ENCODE results near the gene SHROOM3.

Gene SHROOM3

DNA sequence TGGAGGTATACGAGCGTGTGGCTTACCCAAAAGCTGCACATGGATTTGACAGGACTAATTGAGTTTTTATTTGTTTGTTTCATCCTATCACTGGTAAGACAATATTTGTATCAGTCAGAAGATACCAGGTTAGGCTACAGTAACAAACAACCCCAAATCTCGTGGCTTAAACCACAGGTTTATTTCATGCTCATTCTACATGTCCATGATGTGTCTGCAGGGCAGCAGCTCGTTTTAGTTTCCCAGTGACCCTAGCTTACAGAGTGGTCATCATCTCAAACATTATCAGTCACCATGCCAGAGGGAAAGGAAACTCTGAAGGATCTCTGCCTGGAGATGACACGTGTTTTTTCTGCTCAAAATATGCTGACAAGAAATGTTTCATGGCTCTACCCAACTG is 108.3 kb downstream of the SHROOM3 start:
- DNase-seq (ENCODE audit: low spot score), result no peak

DNA sequence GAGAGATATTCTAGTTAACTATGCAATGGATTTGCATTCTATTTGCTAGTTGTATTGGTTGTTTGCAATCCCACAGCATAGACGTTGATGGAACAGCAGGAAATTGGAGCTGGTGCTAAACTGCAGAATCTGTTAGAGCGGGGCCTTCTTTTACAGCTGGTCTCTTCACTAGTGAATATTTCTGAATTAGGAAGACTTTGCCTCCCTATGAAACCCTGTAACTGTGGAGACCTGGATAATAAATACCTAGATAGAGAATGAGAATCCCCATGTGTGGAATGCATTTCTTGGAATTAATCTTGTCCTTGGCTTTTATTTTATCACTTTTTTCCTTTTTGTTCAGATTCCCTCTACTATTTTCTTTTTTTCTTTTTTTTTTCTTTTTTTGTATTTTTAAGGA is 109.7 kb downstream of the SHROOM3 start:
- DNase-seq (ENCODE audit: low spot score), result no peak

DNA sequence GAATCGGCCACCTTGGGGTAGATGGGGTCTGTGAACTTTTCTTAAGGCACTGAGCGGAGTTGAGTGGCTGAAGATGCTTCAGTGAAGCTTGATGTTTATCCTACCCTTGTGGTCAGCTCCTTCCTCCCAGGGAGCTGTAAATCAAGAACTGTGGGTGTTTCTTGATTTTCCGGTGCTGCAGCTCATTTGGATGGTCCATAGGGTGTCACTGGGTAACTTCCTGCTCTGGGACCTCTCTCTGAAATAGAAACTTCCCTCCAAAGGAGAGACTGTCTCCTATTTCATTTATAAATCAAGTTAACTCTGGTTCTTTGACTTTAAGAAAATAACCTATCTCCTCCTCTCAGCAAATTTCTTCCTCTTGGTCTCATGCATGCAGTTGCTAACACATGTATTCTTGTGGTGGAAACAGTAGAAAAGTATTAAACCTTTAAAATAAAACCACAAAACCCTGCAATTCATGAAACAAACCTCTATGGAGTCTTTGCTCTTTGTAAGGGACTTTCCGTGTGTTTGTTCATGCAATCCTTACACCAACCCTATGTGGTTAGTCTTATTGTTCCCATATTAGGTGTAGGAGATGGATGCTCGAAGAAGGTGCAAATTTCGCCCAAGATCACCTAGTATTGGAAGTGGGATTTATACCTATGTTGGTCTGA is 110.3 kb downstream of the SHROOM3 start:
- no peak for DNase-seq (ENCODE audit: low spot score)

DNA sequence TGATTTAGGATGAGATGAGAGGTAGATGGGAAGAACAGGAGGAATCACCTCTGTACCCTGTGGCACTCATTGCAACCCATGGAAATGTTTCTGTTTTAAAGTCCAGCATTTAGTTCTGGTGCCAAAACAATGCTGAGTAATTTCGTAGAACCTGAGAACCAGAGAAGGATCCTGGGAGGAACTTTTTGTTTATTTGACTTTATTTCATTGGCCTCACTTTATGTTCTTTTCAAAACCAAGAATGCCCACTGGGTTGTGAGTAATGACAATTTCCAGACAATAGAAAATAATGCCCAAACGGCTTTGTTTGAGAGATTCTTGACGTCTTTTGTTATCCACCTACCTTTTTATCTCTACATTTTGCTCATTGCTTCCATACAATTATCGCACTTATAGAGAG is 111.3 kb downstream of the SHROOM3 start:
- DNase-seq (ENCODE audit: low spot score), result no peak

DNA sequence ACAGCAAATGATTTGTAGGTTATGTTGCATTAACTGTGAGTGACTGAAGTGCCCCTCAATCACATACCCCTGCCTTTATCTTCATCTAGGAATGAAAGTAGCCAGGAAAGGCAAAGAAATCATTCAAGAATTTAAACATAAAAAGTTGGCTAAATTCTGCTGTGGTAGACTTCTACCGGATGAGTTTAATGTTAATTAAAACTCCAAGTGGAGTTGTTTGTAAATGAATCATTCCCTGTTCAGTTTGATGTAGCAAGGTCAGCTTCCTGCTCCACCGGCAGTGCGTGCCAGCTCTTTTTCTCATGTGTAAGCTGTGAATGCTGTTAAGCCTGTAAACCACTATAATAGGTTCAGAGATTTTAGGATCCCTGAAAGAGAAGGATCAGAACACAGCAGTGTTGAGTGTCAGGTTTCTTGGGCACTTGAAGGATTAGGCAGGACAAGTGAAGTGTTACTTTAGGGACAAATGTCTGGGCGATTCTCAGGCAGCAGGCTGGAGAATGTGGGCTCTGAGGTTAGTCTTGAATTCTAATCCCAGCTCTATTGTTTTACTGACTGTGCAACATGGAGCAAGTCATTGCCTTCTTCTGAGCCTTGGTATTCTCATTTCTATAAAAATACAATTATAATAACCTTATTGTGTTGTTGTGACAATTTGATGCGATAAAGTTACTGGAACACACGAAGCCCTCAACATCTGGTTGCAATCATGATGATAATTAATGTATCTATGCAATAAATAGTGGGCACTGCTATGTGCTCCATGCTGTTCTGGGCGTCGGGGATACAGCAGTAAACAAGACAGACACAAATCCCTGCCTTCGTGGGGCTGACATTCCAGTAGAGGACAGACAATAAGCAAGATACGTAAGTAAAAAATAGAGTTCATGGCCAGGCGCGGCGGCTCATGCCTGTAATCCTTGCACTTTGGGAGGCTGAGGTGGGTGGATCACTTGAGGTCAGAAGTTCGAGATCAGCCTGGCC is 112.0 kb downstream of the SHROOM3 start:
- DNase-seq (ENCODE audit: low spot score), result no peak

DNA sequence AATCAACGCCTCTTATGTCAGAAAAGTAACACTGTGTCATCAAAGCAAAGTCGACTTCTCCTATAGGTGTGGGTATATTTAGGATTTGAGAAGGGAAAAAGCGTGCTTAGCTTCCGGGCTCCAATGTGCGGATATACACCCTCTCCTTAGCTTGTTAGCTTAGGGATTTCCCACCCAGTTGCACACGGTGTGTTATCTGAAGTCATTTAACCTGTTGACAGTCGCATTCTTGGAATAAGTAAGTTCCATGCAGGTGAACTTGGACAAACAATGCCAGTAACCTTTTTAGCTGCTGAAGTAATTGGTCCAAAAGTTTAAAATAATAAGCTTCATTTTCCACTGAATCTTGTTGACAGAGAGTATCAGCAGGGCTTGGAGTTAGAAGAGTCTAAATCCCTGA is 113.7 kb downstream of the SHROOM3 start:
- no peak for DNase-seq (ENCODE audit: low spot score)

DNA sequence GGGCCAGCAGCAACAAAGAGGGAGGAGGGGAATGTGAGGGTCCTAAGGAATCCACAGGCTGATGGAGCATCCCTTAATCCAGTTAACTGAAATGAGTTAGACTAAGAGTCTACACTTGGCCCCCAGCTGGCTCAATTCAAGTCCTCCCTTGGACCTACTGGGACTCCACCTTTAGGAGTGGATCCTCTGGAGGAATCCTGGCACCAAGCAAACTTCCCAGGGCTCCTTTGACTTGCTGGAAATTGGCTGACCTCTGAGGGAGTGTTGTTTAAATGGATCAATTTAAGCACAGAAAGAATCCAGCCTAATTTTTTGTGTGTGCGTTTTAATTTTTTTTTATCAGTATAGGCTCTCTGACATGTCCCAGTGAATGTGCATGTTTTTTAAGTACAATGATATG is 114.7 kb downstream of the SHROOM3 start:
- DNase-seq (ENCODE audit: low spot score), result no peak

DNA sequence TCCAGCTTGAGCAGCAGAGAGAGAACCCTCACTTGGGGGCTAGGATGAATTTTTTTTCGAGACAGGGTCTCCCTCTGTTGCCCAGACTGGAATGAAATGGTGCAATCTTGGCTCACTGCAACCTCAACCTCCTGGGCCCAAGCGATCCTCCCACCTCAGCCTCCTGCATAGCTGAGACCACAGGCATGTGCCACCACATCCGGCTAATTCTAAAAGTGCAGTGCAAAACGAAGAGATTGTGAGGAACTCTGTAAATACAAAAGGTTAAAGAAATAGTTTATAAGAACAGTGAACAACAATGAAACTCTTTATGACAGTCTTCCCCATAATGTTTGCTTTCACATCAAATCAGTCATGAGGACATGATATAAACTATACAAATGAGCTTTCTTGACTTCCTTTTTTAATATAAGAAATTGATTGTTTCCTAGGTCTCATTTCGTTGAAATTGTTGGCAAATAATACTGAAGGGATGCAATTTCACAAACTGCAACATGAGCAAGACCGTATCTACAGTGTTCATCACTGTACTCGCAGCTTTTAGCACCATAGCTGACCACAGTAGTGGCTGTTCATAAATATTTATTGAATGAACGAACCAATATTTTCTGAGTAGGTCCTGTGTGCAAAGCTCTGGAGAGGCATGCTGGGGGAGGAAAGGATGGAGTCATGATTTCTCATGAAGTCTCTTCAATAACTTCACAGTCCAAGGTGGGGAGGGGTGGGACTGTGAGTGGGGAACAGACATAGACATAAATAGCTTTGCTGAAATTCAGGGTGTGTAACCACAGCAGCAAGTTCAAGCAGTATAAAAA is 116.1 kb downstream of the SHROOM3 start:
- no peak for DNase-seq (ENCODE audit: low spot score)

DNA sequence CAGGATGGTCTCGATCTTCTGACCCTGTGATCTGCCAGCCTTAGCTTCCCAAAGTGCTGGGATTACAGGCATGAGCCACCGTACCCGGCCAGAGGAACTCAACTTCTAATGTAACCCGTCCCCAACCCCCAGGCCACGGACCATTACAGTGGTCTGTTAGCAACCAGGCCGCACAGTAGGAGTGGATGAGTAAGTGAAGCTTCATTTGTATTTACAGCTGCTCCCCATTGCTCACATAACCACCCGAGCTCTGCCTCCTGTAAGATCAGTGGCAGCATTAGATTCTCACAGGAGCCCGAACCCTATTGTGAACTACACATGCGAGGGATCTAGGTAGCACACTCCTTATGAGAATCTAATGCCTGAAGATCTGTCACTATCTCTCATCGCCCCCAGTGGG is 119.6 kb downstream of the SHROOM3 start:
- no peak for DNase-seq (ENCODE audit: low spot score)

DNA sequence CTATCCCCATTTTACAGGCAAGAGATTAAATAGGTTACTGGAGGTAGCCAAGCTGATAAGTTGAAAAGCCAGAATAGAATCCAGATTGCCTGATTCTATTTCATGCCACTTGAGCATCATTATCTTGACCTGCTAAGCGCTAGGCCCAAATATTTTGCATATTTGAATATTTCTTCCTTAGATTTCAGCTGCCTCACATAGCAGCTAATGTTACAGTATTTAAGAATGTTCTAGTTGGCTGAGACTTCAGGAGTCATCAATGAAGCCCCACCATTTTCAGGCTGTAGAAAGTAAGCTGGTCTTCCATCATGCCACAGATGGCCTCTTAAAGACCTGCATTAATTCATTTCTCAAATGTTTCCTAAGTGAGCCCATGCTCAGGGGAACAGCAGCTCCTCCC is 121.4 kb downstream of the SHROOM3 start:
- DNase-seq (ENCODE audit: low spot score), result no peak

DNA sequence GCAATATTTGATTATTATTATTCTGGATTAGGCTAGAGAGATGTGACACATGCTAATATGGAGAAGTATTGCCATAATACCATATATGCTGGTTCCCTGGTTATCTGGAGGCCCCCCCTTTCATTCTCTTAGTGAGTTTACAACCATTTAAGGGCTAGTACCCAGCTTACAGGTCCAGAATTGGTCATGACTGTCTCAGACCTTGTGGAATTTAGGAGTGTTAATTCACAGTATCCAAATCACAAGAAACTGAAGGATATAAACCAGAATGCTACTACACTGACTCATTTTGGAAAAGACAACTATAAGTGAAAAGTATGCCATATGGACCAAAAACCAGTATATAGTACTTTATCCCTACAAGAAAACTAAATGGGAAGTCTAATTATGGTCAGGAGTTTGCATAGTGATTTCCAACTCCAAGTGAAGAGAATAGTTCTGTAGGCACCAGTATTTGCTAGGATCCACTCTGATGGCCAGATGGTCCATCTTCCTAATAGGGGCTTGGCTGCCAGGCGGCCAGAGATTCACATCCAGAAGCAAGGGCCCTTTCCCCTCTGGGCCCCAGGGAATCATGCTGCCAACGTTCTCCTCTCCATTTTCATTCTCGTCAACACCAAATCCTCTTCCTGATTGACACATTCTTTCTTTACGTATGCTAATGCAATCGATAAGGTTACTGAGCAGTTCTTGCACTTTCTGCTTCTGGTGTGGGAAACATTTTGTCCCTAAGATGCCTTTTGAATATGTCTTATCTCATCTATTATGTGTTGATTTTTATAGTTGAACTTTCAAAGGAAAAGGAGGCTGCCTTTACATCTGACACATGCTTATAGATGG is 123.6 kb downstream of the SHROOM3 start:
- DNase-seq (ENCODE audit: low spot score), result no peak

DNA sequence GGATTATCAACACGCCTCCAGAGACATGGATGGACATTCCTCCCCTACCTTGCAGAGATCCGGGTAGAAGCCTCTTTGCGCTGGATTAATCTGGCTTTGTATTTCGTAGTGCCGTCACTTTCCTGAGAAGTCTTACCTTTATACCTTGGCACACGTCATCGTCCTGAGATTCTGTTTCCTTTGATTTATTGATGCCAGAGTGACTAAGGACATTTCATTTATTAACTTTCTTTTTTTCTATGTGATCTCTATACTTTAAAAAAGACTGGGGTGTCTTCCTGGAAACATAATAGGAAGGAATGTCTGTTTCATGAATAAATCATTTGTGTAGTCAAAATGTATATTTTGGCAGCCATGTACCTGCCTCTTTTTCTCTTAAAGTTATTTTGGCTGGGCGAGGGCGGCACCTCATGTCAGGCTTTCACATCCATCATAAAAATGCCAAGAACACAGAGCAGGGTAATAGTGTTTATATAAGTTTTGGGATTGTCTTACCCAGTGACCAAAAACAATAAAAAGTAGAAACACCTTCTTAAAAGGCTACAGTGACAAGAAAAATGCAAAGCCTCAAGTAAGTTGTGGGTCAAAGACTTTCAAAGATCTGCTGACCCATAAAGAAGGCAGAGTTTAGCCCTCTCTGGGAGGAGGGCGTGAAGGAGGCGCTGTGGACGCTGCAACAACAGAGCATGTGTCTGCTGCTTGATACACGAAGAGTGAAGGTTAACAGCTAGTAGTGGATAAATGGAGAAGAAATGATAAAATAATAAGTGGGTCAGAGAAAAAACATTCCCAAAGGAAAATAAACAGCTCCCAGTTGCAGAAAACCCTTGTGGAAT is 124.4 kb downstream of the SHROOM3 start:
- no peak for DNase-seq (ENCODE audit: low spot score)

DNA sequence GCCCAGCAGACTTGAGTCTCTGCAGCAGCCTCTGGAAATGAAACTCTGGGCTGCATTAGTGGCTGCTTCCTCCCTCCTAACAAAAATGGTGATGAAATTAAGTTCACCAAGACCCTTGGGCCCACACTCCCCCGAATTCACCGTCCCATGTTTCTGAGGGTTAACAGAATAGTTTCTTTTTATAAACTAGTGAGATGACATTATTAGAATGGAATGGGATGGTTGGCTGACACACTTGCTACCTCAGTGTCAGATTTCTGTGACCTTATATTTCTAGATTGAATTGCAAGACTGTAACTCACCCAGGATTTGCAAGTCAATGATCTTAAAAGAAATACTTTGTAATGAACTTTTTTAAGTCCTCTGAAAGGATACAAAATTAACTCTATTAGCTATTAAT is 127.1 kb downstream of the SHROOM3 start:
- DNase-seq (ENCODE audit: low spot score), result no peak

DNA sequence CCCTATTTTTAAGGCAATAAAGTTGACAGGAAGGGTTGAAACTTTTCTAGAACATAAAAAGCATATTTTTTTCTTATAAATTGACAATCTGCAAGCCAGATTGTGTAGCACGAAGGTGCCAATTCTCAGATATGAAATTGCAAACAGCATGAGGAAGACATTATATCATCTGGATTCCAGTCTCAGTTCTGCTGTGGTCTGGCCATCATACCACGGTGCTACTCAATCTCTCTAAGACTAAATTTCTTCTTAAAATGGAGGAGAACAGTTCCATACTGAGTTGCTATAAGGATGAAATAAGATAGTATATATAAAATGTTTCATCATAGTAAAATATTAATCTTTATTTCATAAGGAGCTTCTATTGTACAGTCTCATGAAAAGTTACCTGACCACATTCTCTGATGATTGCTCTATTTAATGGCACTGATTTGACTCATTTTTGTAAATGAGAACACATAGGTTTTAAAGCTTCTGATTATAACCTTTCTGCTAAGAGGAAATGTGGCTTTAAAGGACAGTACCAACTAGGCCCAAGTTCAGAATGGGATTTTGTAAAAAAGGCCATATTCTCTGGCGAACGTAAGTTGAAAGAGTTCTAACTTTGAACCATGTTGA is 127.9 kb downstream of the SHROOM3 start:
- no peak for DNase-seq (ENCODE audit: low spot score)

DNA sequence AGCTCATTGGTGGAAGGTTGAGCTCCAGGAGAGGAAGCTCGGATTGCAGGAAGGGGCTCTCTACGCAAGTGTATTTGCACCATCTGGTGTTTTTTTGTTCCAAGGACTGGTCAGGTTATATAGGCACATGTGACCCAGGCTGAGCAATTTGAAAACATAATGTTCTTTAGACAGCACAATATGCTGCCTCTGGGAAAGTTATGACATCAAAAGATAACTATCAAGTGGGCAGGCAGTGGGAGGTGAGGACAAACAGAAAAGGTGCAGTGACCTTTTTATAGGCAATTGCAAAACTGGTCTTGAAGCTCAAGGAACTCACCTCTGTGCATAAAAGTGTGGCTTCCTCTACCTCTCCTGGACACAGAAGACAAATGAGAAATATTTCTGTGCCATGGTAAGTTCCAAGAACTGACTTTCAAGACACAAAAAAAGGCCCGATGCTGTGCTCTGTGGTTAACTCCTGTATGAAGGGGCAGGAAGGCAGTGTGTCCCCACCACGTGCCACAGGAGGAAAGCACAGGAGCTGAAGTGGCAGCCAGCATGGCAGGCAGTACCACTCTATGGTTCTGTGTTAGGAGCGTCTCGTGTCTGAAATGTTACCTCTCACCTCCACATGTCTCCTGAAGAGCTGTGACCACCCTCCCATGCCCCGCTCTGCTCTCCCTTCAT is 128.6 kb downstream of the SHROOM3 start:
- peak; percentile 25 for DNase-seq (ENCODE audit: low spot score)

DNA sequence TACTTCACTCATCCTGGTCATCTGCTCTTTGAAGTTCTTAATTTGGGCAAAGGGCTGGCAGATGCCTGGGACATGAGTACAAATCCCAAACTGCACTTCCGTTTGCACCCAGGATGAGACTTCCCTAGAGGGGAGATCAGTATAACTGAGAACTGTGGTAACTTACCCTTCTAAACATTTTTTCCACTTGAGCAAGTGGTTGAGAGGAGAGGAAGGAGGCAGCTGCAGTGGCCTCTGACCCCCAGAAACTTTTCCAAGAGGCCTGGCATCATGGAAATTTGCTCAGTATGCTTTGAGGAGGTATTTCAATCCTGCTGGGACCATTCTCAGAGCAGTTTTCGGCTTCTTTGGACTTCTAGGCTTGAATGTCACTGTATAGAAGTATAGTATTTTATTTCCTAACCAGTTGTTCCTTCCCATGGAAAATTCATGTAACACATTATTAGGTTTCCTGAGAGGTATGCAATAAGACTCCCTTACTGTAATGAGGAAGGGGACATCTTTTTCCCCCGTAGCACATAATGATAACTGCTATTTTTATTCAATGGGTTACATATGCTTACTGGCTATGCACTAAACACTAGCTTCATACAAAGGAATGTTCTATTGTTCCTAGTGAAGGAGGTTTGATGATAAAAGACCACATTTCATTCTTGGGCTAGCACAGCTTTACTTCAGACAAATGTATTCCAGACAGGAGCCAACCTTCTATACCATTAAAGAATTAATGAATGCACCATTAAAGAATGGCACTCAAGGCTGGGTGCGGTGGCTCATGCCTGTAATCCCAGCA is 129.3 kb downstream of the SHROOM3 start:
- no peak for DNase-seq (ENCODE audit: low spot score)

DNA sequence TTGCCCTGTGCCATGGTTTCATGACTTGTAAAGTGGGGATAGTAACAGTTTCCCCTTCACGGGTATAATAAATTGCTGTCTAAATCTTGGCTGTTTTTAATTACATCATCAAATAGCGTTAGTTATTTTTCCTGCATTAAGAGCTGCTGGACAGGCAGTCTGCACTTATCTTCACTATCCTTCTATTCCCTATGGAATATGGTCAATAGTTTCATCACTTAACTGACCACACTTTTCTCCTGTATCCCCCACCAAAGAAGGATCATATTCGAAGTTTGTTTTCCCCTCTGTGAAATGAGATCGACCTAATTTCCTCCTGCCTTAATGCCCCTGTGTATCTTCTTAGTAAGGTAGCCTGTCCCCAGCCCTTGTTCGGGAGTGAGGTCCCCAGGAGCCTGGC is 133.2 kb downstream of the SHROOM3 start:
- DNase-seq (ENCODE audit: low spot score), result no peak

DNA sequence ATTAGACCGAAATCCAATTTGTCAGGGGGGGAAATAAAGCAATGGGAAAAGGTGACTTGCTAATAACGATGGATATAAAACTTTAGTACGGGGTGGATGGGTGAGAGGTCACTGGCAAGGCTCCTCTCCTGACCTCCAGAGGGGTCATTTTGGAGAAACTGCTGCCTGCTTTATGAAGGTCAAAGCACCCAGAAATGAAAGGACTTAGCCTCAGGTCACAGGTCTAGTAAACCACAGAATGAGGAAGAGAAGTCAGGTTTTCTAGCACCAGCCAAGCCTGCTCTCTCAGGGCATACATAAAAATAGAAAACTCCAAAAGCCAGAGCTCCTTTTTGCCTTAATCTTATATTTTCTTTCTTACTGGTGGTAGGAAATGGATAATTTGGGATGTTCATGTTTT is 134.2 kb downstream of the SHROOM3 start:
- no peak for DNase-seq (ENCODE audit: low spot score)

DNA sequence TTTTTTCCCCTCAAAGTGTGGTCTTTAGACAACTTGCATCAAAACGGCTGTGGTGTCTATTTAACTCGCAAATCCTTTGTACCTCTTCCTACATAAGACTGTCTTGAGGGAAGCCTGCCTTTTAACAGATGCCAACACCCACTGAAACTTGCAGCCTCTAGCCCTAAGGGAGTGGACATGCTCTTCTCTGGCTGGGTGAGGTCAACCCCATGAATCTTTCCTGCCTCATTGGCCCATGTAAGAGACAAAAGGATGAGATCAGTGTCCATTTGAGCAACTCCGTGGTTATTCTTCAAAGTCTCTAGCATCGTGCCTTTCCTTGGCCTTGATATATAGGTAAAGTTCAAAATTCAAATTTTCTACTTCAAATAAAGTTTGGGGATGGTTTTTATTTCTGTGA is 134.7 kb downstream of the SHROOM3 start:
- DNase-seq (ENCODE audit: low spot score), result no peak

Data from cerebellar cortex (tissue), 1 donor.